OCI-LY3 (cell line): ENCODE measurements around the gene CHD2.

Source experiments
- EZH2phosphoT487 ChIP-seq: fragments of 200-600 bp; shearing (Covaris generic); IDR thresholded peaks from 2 replicates; pipeline ENCODE4 v1.6.1; 2018; ENCODE audit warnings: antibody characterized with exemption, mixed run types, low read depth
- TF ChIP-seq, protein P1 (sequence below): fragments of 200-600, 300-600 bp; sonication (generic); IDR thresholded peaks from 2 replicates; pipeline ENCODE4 v1.5.1; 2014; ENCODE audit warnings: antibody characterized with exemption, low read length, low read depth

DNA sequence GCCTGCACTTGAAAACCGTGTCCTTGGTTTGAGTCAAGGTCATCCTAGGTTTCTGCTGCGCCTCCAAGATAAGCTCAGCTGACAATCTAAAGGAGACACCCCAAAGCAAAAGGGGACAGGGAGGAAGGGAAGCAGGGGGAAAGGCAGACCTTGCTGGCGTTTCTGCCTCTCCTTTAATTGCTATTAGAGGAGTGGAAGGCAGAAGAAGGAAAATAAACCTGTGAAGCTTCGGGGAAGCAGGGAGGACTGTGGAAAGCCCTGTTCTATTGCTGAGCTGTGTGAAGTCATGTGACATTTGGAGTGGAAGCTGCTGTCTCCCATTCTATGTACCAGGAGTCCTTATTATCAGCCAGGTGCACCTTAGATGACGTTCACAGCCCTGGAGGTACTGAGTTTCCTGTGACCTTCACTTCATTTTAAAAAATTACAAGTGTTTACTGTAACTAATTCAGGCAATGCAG lies 21.5 kb upstream of the CHD2 start:
- TF ChIP-seq, protein P1, sequence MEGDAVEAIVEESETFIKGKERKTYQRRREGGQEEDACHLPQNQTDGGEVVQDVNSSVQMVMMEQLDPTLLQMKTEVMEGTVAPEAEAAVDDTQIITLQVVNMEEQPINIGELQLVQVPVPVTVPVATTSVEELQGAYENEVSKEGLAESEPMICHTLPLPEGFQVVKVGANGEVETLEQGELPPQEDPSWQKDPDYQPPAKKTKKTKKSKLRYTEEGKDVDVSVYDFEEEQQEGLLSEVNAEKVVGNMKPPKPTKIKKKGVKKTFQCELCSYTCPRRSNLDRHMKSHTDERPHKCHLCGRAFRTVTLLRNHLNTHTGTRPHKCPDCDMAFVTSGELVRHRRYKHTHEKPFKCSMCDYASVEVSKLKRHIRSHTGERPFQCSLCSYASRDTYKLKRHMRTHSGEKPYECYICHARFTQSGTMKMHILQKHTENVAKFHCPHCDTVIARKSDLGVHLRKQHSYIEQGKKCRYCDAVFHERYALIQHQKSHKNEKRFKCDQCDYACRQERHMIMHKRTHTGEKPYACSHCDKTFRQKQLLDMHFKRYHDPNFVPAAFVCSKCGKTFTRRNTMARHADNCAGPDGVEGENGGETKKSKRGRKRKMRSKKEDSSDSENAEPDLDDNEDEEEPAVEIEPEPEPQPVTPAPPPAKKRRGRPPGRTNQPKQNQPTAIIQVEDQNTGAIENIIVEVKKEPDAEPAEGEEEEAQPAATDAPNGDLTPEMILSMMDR: no peak
- TF ChIP-seq EZH2phosphoT487: no peak
